Right lobe of liver (tissue), 4 donors: Measurements from ENCODE around the gene ADRM1.

Experiments used
- CTCF ChIP-seq, 4 donors: fragments of 200-600 bp in 3 of 4; fragments of 450-650 bp in 1 of 4; IDR thresholded peaks; one replicate each; pipeline versions ENCODE4 v1.5.1 to v1.8.0; 2016 to 2022; ENCODE audit warnings: antibody characterized with exemption in 4 of 4, mild to moderate bottlenecking in 2 of 4
- POLR2A ChIP-seq: fragments of 450-650 bp; IDR thresholded peaks from one replicate; pipeline ENCODE4 v1.6.1; 2017; ENCODE audit warnings: antibody characterized with exemption, mild to moderate bottlenecking
- donor health status: DM: no; HTN: no; CAD: no.
- donor health status: DM: no; HTN: no; CAD: no.
- donor health status: DM: no; HTN: yes; CAD: no.

GRCh38 chr20:62322492-62323041 lies 19.8 kb downstream of the ADRM1 start:
- TF ChIP-seq CTCF (IDR thresholded peaks at IDR 0.05): no peak
- TF ChIP-seq POLR2A: no peak
